Ishikawa (cell line): ENCODE measurements around the gene TMEM89.
A peak's percentile ranks its signal among the peaks of the same experiment; 100 is the strongest.

Experiments
- CEBPB ChIP-seq: IDR thresholded peaks from 2 replicates; pipeline ENCODE4 v1.6.1; 2012
- CREB1 ChIP-seq: IDR thresholded peaks from 2 replicates; pipeline ENCODE4 v1.6.1; 2012; ENCODE audit warnings: low read depth
- EGR1 ChIP-seq: IDR thresholded peaks from 2 replicates; pipeline ENCODE4 v1.6.1; 2012
- EP300 ChIP-seq: IDR thresholded peaks from 2 replicates; pipeline ENCODE4 v1.6.1; 2012; ENCODE audit warnings: borderline replicate concordance
- FOXM1 ChIP-seq: IDR thresholded peaks from 2 replicates; pipeline ENCODE4 v1.6.1; 2012; ENCODE audit warnings: low read depth, borderline replicate concordance
- MAX ChIP-seq: IDR thresholded peaks from 2 replicates; pipeline ENCODE4 v1.6.1; 2012
- NFIC ChIP-seq: IDR thresholded peaks from 2 replicates; pipeline ENCODE4 v1.6.1; 2012
- RAD21 ChIP-seq: IDR thresholded peaks from 2 replicates; pipeline ENCODE4 v1.6.1; 2012; ENCODE audit warnings: low read depth
- TAF1 ChIP-seq: IDR thresholded peaks from 2 replicates; pipeline ENCODE4 v1.6.1; 2012; ENCODE audit warnings: low read depth, mild to moderate bottlenecking
- TCF12 ChIP-seq: IDR thresholded peaks from 2 replicates; pipeline ENCODE4 v1.6.1; 2012; ENCODE audit warnings: low read depth
- TEAD4 ChIP-seq: IDR thresholded peaks from 2 replicates; pipeline ENCODE4 v1.6.1; 2012
- YY1 ChIP-seq: IDR thresholded peaks from 2 replicates; pipeline ENCODE4 v1.6.1; 2012; ENCODE audit warnings: low read depth
- ZBTB7A ChIP-seq: IDR thresholded peaks from 2 replicates; pipeline ENCODE4 v1.6.1; 2012; ENCODE audit warnings: low read depth
- TF ChIP-seq, protein P1 (sequence below): IDR thresholded peaks from 2 replicates; pipeline ENCODE4 v1.6.1; 2012; ENCODE audit warnings: low read depth, mild to moderate bottlenecking
- TF ChIP-seq, protein P2 (sequence below): IDR thresholded peaks from 2 replicates; pipeline ENCODE4 v1.6.1; 2012

The TMEM89 gene

GRCh38 chr3:48662145-48662752, 40.7 kb upstream of the TMEM89 start:
- no peak for TF ChIP-seq RAD21
- no peak for TF ChIP-seq TCF12
- no peak for TF ChIP-seq EGR1
- TF ChIP-seq MAX: no peak
- TF ChIP-seq ZBTB7A: no peak
- TF ChIP-seq, protein P1, sequence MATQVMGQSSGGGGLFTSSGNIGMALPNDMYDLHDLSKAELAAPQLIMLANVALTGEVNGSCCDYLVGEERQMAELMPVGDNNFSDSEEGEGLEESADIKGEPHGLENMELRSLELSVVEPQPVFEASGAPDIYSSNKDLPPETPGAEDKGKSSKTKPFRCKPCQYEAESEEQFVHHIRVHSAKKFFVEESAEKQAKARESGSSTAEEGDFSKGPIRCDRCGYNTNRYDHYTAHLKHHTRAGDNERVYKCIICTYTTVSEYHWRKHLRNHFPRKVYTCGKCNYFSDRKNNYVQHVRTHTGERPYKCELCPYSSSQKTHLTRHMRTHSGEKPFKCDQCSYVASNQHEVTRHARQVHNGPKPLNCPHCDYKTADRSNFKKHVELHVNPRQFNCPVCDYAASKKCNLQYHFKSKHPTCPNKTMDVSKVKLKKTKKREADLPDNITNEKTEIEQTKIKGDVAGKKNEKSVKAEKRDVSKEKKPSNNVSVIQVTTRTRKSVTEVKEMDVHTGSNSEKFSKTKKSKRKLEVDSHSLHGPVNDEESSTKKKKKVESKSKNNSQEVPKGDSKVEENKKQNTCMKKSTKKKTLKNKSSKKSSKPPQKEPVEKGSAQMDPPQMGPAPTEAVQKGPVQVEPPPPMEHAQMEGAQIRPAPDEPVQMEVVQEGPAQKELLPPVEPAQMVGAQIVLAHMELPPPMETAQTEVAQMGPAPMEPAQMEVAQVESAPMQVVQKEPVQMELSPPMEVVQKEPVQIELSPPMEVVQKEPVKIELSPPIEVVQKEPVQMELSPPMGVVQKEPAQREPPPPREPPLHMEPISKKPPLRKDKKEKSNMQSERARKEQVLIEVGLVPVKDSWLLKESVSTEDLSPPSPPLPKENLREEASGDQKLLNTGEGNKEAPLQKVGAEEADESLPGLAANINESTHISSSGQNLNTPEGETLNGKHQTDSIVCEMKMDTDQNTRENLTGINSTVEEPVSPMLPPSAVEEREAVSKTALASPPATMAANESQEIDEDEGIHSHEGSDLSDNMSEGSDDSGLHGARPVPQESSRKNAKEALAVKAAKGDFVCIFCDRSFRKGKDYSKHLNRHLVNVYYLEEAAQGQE: no peak
- TF ChIP-seq CREB1: no peak

DNA sequence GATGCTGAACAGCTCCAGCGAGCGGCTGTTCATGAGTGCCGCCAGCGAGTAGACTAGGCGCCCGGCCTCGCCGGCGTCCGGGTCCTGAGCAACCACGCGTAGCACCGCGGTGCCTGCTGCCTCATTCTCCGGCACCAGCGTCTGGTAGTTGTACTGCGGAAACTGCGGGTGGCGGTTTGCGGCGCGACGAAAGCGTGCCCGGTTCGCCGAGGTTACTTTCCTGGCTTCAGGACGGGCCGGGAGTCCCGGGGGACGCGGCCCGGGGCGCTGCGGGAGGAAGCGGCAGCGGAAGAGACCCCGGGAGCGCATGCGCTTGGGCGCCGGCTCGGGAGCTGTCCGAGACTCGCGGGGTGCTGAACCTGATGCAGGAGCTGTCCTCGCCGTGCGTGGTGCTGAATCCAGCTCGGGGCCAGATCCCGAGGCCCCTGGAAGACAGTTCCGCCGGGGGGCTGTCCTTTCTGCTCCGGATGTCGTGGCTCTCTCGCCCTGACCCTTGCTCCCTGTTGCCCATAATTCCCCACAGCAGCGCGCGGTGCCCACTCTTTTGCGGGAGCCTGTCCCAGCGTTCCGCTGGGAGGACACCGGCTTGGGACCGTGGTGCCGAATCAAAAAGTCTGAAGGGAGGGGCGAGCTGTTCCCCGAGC, 40.1 kb upstream of the TMEM89 start:
- TF ChIP-seq MAX (peak; percentile 82), RAD21 (no peak), EGR1 (no peak), FOXM1 (no peak), TAF1 (no peak), NFIC (no peak), TCF12 (peak; percentile 50; the same call in 1 of the 2 replicates), ZBTB7A (peak; percentile 78), EP300 (no peak), CREB1 (no peak), CEBPB (no peak), YY1 (0 out of 2 replicates have a peak, but pooled peaks have one; percentile 52), TEAD4 (peak; percentile 28; the same call in 1 of the 2 replicates)
- TF ChIP-seq, protein P2, sequence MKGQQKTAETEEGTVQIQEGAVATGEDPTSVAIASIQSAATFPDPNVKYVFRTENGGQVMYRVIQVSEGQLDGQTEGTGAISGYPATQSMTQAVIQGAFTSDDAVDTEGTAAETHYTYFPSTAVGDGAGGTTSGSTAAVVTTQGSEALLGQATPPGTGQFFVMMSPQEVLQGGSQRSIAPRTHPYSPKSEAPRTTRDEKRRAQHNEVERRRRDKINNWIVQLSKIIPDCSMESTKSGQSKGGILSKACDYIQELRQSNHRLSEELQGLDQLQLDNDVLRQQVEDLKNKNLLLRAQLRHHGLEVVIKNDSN: no peak
- TF ChIP-seq, protein P1: peak; percentile 100

GRCh38 chr3:48660800-48661400, 39.3 kb upstream of the TMEM89 start:
- TF ChIP-seq TEAD4 (no peak), TCF12 (no peak), EGR1 (no peak), NFIC (no peak), FOXM1 (no peak), CREB1 (no peak), EP300 (no peak), MAX (no peak), TAF1 (no peak), CEBPB (no peak), RAD21 (no peak), YY1 (no peak), ZBTB7A (no peak)
- TF ChIP-seq, protein P1: no peak
- TF ChIP-seq, protein P2: no peak

DNA sequence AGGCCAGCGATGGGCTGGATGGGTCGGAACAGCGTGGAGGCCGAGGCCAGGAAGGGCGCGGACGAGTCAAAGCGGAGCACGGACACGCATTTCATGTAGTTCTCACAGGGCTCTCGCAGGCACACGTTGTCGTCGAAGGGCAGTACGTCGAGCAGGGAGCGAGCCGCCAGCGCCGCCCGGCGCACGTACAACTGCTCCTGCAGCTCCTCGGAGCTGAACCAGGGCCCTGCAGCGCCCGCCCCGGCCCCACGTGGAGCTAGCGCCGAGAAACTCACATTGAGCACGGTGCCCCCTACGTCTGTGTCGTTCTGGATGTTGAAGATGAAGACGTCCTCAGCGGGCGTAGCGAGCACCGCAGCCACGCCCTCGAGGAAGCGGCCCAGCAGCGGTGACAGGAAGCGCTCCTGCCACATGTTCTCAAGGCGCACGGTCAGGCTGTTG, 35.3 kb upstream of the TMEM89 start:
- TF ChIP-seq MAX (no peak), TAF1 (no peak), CREB1 (no peak), FOXM1 (no peak), RAD21 (no peak), ZBTB7A (no peak), TCF12 (no peak), NFIC (no peak), EP300 (no peak), EGR1 (no peak), YY1 (no peak), TEAD4 (no peak), CEBPB (no peak)
- TF ChIP-seq, protein P1: no peak
- TF ChIP-seq, protein P2: no peak
